GM13976 (cell line): Measurements from ENCODE around the gene ATF5.

Experiments
- DNase-seq: peaks from one replicate; pipeline ENCODE4 v3.0.0; 2012; ENCODE audit warnings: low spot score
- CTCF ChIP-seq: IDR thresholded peaks from 2 replicates; pipeline ENCODE4 v1.5.1; 2012; ENCODE audit warnings: borderline replicate concordance, mild to moderate bottlenecking; ENCODE audit not compliant: insufficient read depth; ENCODE audit errors: extremely low read depth, missing control alignments, control extremely low read depth
- in situ Hi-C: fragments of 300-500 bp; cut with MboI; formaldehyde crosslinking; loops from one replicate; pipeline ENCODE4 v1.12.0; 2022; ENCODE audit warnings: low sequenced_read_pairs, mixed read lengths, inconsistent platforms; ENCODE audit not compliant: unreplicated experiment

The ATF5 gene

GRCh38 chr19:49907745-49908446, 21.1 kb upstream of the ATF5 start:
- no peak for TF ChIP-seq CTCF
- in situ Hi-C loops: no loop called here

GRCh38 chr19:49908480-49909420, 20.3 kb upstream of the ATF5 start:
- in situ Hi-C loops: no loop called here

More at GRCh38 chr19:49907745-49908446, 21.1 kb upstream of the ATF5 start:
- DNase-seq: no peak

GRCh38 chr19:49910179-49910578, 18.8 kb upstream of the ATF5 start:
- TF ChIP-seq CTCF: no peak
- in situ Hi-C loops: no loop called here
- DNase-seq: no peak

More at GRCh38 chr19:49908480-49909420, 20.3 kb upstream of the ATF5 start:
- DNase-seq: no peak
- no peak for TF ChIP-seq CTCF

- no peak for TF ChIP-seq CTCF
- peak; percentile 83 for DNase-seq
- in situ Hi-C loops: no loop called here
Observed at GRCh38 chr19:49911381-49912145, 17.4 kb upstream of the ATF5 start.

GRCh38 chr19:49912965-49913685, 15.9 kb upstream of the ATF5 start:
- DNase-seq: no peak
- in situ Hi-C loops: no loop called here
- peak; percentile 28 for TF ChIP-seq CTCF
